HTERT RPE-1 (cell line): ENCODE measurements around the gene CYSLTR2.

ENCODE experiments used
- in situ Hi-C: fragments of 300-500 bp; cut with MboI; formaldehyde crosslinking; loops from 4 replicates; pipeline ENCODE4 v1.14.3; 2020; ENCODE audit warnings: low sequenced_read_pairs

CYSLTR2 gene

DNA sequence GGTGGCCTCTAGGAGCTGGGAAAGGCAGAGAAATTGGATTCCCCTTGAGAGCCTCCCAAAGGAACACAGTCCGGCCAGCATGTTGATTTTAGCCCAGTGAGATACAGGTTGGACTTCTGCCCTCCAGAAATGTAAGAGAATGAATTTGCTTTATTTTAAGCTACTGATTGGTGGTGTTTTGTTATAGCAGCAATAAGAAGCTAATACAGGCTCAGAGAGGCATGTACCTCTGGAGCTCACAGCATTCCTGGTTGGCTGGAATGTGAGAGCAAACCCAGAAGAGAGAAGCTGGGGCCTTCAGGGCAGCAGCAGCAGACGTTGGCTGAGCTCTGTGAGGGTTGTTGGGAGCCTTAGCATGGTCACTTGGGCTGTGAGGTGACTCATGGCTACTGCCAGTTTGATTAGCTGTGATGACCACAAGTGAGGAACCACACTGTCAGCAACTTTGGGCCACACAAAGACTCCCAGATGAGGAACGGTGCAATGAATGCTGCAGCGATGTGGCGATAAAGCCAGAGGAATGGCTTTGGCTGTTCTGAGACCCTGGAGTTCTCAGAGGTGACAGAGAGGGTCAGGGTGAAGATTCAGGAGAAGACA, 80.1 kb downstream of the CYSLTR2 start:
- in situ Hi-C loops = no loop called here

- in situ Hi-C loops = no loop called here
Observed at GRCh38 chr13:48735571-48735970, 81.8 kb downstream of the CYSLTR2 start.

- in situ Hi-C loops = no loop called here
Observed at GRCh38 chr13:48737689-48738088, 84.0 kb downstream of the CYSLTR2 start.

- in situ Hi-C loops = no loop called here
Observed at GRCh38 chr13:48738311-48738710, 84.6 kb downstream of the CYSLTR2 start.

- in situ Hi-C loops = no loop called here
Observed at GRCh38 chr13:48739386-48739964, 85.7 kb downstream of the CYSLTR2 start.

DNA sequence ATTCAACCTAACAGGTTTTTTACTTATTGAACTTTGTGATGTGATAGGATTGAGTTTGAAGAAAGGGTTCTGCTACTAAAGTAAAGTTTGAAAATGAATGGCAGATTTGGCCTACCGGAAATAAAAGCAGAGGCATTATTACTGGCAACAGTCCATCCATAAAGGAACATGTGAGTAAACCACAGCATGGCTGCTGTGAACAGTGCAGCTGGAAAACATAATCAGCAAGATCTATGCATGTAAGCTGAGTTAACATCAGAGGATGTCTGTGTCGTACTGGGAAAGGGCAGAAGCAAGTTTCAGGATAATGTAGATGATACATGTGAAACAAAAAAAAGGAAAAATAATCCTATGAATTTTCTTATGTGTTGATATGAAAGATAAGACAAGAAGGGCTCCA, 87.6 kb downstream of the CYSLTR2 start:
- in situ Hi-C loops = no loop called here

GRCh38 chr13:48746821-48747220, 93.1 kb downstream of the CYSLTR2 start:
- in situ Hi-C loops = no loop called here

GRCh38 chr13:48748681-48749080, 95.0 kb downstream of the CYSLTR2 start:
- in situ Hi-C loops = no loop called here

DNA sequence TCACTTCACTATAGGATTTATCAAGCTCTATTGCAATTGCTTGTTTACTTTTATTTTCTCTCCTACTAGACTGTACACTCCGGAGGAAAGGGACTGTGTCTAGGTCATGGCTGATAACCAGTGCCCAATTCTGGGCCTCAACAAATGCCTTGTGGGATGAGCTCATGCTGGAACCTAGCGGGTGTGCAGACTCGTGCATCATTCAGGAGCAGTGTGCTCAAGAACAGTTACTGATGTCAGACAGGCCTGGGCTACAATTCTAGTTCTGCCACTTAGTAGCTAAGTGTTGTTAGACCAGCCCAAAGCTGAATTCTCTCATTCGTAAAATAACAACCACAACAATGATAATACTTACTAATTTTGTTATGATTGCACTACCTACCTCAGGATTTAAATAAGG, 95.4 kb downstream of the CYSLTR2 start:
- in situ Hi-C loops = no loop called here

GRCh38 chr13:48749699-48750473, 96.2 kb downstream of the CYSLTR2 start:
- in situ Hi-C loops = no loop called here

- in situ Hi-C loops = no loop called here
Observed at GRCh38 chr13:48750588-48751383, 97.1 kb downstream of the CYSLTR2 start.

GRCh38 chr13:48760626-48761025, 106.9 kb downstream of the CYSLTR2 start:
- in situ Hi-C loops = no loop called here
